CD4-positive, alpha-beta T cell treated with Interleukin-4 for 4 hours (primary cell): ENCODE results near the gene BAD.
A peak's percentile ranks its signal among the peaks of the same experiment; 100 is the strongest.

Experiments
- DNase-seq: peaks from one replicate; pipeline ENCODE4 v3.0.0-alpha.2; 2020

The BAD gene

GRCh38 chr11:64275031-64275800 is 9.2 kb downstream of the BAD start:
- no peak for DNase-seq

DNA sequence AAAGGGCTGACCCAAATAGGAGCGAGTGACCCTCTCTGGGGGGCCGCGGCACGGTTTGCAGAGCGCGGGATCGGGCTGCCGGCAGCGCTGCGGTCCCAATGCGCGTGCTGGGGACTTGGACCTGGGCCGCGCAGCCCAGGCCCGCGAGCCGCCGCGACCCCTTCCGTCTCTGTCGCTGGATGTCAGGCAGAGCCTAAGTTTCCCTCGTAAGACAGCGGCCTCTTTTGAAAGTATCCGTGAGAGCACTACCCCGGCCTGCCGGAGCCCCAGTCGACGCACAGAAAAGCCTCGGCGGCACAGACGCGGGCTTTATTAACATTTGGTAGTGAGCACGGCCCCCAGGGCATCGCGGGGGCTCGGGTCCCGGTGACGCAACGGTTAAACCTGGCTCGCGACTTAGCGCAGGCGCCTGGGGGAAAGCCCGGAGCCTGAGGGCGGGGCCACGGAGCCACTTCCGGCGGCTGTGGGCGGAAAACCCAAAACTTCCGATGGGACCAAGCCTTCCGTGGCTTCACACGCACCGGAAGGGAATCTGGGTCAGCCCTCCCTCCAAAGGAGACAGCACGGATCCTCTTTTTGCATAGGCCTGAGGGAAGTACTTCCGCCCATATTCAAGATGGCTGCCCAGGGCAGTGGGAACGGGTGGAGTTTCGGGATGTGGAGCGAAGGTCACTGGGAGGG is 14.8 kb downstream of the BAD start:
- DNase-seq, result peak; percentile 99

- DNase-seq, result peak; percentile 21
These were observed 15.4 kb downstream of the BAD start for GRCh38 chr11:64268893-64269539.

DNA sequence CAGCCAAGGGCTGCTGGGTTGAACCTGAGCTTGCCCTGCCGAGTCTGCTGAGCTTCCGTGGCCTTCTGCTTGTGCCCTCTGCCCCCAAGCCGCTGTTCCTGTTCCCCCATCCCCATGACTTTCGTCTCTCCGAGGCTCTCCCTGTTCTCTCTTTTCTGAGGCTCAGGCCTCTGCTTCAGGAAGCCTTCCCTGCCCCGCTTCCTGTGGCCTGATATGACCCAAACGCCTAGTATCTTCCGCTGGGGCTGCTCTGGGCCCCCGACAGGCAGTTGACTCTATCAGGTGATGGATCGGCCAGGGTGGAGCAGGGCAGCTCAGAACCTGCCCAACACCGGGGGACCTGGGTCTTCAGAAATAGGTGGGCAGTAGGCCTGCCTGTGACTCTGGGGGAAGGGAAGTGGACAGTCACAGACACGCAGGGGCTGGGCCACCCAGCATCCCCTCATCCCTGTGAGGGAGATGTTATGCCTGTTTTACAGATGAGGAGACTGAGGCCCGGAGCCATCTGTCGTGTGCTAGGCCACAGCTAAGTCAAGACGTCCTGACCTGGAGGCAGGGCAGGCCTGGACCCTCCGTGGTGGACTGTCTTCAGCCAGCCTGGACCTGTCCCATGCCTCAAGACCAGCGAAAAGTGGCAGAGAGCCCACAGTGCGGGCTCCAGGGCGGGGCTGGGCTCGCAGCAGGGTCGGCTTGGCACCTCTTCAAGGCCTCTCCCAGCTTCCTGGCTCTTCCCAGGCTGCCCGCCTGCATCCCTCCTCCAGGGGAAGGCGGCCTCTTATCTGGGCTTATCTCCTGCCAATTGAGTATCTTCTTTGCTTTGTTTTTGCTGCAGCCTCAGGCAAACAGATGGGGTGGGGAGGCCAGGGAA is 16.2 kb downstream of the BAD start:
- no peak for DNase-seq

- DNase-seq, result no peak
These were observed 17.1 kb downstream of the BAD start for GRCh38 chr11:64267207-64267945.

DNA sequence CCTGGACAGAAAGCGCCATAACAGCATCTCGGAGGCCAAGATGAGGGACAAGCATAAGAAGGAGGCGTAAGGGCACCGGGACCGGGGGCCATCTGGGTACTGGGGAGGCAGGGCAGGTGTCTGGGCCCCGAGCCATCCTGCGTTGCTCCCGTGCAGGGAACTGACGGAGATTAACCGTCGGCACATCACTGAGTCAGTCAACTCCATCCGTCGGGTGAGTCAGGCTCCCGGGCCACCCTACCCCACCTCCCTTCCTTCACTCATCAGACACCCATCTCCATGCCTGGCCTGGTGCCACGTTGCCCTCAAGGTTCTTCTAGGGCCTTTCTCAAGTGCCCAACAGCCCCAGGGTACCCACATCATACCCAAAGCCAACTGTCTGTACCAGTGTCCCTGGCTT is 18.1 kb downstream of the BAD start:
- DNase-seq, result no peak

GRCh38 chr11:64265176-64266160 is 19.0 kb downstream of the BAD start:
- no peak for DNase-seq

- DNase-seq, result no peak
These were observed 20.1 kb downstream of the BAD start for GRCh38 chr11:64264371-64264852.

GRCh38 chr11:64263947-64264317 is 20.5 kb downstream of the BAD start:
- no peak for DNase-seq

- no peak for DNase-seq
These were observed 21.2 kb downstream of the BAD start for GRCh38 chr11:64263021-64263946.

- no peak for DNase-seq
These were observed 22.0 kb downstream of the BAD start for GRCh38 chr11:64262271-64263002.

DNA sequence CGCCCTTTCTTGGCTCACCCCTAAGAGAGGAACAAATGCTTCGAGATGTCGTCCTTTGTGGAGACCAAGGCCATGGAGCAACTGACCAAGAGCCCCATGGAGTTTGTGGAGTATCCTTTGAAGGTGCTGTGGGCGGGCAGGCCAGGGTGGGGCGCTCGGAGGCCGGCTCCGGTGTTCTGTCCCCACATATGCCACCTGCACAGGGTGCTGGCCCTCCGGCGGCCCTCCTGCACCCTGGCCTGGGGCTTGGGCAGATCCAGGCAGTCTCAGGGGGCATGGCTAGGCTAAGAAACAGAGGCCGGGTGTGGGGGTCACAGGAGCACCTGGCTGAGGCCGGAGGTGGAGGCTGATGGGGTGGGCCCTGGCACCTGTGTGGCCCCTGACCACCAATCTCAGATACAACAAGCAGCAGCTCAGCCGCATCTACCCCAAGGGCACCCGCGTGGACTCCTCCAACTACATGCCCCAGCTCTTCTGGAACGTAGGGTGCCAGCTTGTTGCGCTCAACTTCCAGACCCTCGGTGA is 22.8 kb downstream of the BAD start:
- no peak for DNase-seq

GRCh38 chr11:64260147-64260708 is 24.2 kb downstream of the BAD start:
- no peak for DNase-seq

GRCh38 chr11:64259533-64260067 is 24.9 kb downstream of the BAD start:
- no peak for DNase-seq

GRCh38 chr11:64258946-64259532 is 25.4 kb downstream of the BAD start:
- DNase-seq, result no peak

DNA sequence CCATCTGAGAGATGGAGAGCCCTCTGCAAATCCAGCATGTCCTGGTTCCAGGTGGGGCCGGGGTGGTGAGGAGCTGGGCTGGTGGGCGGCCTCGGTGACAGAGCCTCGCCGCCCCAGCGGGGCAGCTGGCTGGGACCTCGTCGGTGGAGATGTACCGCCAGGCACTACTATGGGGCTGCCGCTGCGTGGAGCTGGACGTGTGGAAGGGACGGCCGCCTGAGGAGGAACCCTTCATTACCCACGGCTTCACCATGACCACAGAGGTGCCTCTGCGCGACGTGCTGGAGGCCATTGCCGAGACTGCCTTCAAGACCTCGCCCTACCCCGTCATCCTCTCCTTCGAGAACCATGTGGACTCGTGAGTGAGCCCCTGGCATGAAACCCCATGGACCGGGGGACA is 26.1 kb downstream of the BAD start:
- DNase-seq, result no peak

DNA sequence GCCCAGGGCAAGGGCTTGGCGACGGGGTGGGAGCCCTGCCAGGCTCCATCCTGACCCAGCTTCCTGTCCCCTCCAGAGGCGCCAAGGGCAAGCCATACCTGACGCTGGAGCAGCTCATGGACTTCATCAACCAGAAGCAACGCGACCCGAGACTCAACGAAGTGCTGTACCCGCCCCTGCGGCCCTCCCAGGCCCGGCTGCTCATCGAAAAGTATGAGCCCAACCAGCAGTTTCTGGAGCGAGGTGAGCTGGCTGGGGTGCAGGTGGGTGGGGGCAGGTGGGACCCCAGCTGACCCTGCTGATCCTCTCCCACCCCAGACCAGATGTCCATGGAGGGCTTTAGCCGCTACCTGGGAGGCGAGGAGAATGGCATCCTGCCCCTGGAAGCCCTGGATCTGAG is 28.2 kb downstream of the BAD start:
- DNase-seq, result no peak
